Mesodermal cell (in vitro differentiated cells): ENCODE measurements around the gene IGFBP4.

Experiments used
- H3K27ac ChIP-seq: 2 replicates; pipeline ENCODE4 v1.7.0; 2013; ENCODE audit warnings: mild to moderate bottlenecking, low read depth, low read length, moderate library complexity; ENCODE audit not compliant: severe bottlenecking
- H3K36me3 ChIP-seq: 2 replicates; pipeline ENCODE4 v1.7.1; 2013; ENCODE audit warnings: mild to moderate bottlenecking, low read length, moderate library complexity; ENCODE audit not compliant: control insufficient read depth, insufficient read depth
- H3K4me1 ChIP-seq: one replicate; pipeline ENCODE4 v1.7.1; 2013; ENCODE audit warnings: mild to moderate bottlenecking, low read length; ENCODE audit not compliant: insufficient read depth, control insufficient read depth, poor library complexity, severe bottlenecking
- H3K4me3 ChIP-seq: 2 replicates; pipeline ENCODE4 v1.7.0; 2013; ENCODE audit warnings: low read length, control low read depth, mild to moderate bottlenecking; ENCODE audit not compliant: insufficient read depth, poor library complexity, severe bottlenecking; ENCODE audit errors: extremely low read depth
- H3K9me3 ChIP-seq: 2 replicates; pipeline ENCODE4 v1.7.1; 2013; ENCODE audit warnings: mild to moderate bottlenecking, low read length, moderate library complexity; ENCODE audit not compliant: control insufficient read depth
- WGBS, 2 experiments: methylation state at CpG; one replicate each; pipeline ENCODE4 v1.1.5; 2013; ENCODE audit warnings: missing lambda C conversion rate in 2 of 2; ENCODE audit not compliant: insufficient coverage in 2 of 2; 5-methylcytosine and 5-hydroxymethylcytosine counted together

IGFBP4 gene

DNA sequence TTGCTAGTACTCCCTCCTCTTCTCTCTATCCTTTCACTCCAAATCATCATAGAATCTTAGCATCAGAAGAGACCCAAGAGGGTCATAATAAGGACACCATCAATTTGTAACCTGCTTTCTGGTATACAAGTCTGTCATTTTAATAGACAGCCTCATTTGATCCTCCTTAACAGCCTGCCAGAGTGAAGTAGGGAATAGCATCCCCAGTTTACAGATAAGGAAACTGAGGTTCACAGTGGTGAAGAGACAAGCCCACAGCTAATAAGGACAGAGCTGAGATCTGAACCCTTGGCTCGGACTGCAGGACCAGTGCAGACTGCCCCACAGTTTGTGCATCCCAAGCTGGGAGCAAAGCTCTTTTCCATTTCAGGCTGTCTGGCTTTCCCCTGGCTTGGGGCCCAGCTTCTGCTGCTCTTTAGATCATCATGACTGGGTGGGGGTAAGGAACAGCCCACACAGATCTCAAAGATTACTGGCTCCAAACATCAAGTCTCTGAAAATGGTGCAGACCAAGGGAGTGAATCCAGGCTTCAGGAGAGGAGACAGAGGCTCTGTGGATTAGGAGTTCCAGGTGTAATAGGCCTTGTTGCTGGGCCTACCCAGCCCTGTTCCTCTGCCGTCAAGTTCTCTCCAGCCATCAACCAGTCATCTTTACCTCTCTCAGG, 10.3 kb upstream of the IGFBP4 start:
- Histone ChIP-seq H3K9me3 (no peaks in the 10 kb centered on the region), H3K27ac (no peak overlapping the region), H3K4me1 (peaks cover 4% of the 10 kb centered on the region), H3K36me3 (no peaks in the 10 kb centered on the region), H3K4me3 (no peak overlapping the region)
- 78 to 86% methylated on average over 2 of the region's 2 CpGs for WGBS, 2 experiments

GRCh38 chr17:40433551-40434415, 9.5 kb upstream of the IGFBP4 start:
- no peak overlapping the region for H3K27ac ChIP-seq
- 54 to 61% methylated on average over 5 of the region's 6 CpGs for WGBS, 2 experiments
- peaks cover 4% of the 10 kb centered on the region for H3K4me1 ChIP-seq
- no peaks in the 10 kb centered on the region for H3K36me3 ChIP-seq
- no peak overlapping the region for H3K4me3 ChIP-seq
- H3K9me3 ChIP-seq, result no peaks in the 10 kb centered on the region

- Histone ChIP-seq H3K27ac (no peak overlapping the region), H3K4me1 (peaks cover 4% of the 10 kb centered on the region), H3K4me3 (no peak overlapping the region), H3K36me3 (no peaks in the 10 kb centered on the region), H3K9me3 (no peaks in the 10 kb centered on the region)
- WGBS, 2 experiments, result 85 to 94% methylated on average over 4 to 5 of the region's 5 CpGs
These were observed 6.6 kb upstream of the IGFBP4 start for GRCh38 chr17:40436636-40437035.

DNA sequence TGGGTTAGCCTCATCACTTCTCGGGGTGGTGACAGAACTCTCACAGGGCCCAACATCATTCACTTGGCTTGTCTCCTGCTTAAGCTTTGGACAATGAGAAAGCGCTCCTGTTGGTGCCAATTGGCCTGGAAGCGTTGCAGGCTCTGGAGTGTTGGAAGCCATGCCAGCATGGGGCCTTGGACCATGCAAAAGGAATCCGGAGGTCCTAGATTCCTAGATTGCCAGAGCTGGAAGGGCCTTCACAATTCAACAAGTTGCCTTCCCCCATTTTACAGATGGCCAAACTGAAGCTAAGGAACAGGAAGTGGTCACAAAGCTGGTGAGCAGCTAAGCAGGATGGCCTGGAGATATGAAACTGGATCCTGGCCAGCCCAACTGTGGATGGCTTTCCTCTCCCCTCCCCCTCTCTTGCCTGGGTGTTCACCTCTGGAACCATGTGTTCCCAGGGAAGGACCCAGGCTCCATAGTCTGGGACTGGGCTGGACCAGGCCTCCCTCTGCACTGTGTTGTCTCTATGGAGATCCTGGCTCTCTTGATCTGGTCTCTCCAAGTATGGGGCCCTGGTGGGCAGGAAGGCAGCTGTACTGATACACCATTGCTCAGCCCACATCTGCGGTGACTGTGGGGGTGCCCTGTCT, 6.0 kb upstream of the IGFBP4 start:
- 93 to 98% methylated on average over 5 of the region's 5 CpGs for WGBS, 2 experiments
- Histone ChIP-seq H3K9me3 (no peaks in the 10 kb centered on the region), H3K36me3 (no peaks in the 10 kb centered on the region), H3K27ac (no peak overlapping the region), H3K4me1 (peaks cover 4% of the 10 kb centered on the region), H3K4me3 (no peak overlapping the region)

GRCh38 chr17:40440166-40440565, 3.1 kb upstream of the IGFBP4 start:
- H3K27ac ChIP-seq, result no peak overlapping the region
- peaks cover 5% of the 10 kb centered on the region for H3K4me1 ChIP-seq
- WGBS, 2 experiments, result 92 to 95% methylated on average over 4 of the region's 4 CpGs
- H3K9me3 ChIP-seq, result no peaks in the 10 kb centered on the region
- H3K4me3 ChIP-seq, result no peak overlapping the region
- H3K36me3 ChIP-seq, result no peaks in the 10 kb centered on the region

- Histone ChIP-seq H3K9me3 (no peaks in the 10 kb centered on the region), H3K36me3 (peaks cover 18% of the 10 kb centered on the region), H3K27ac (peak overlapping the region; percentile 76), H3K4me1 (peaks cover 12% of the 10 kb centered on the region), H3K4me3 (peak overlapping the region; percentile 76)
- WGBS, 2 experiments, result 29% methylated on average over 27 to 28 of the region's 29 CpGs
These were observed 656 bp upstream of the IGFBP4 start for GRCh38 chr17:40442392-40443195.

DNA sequence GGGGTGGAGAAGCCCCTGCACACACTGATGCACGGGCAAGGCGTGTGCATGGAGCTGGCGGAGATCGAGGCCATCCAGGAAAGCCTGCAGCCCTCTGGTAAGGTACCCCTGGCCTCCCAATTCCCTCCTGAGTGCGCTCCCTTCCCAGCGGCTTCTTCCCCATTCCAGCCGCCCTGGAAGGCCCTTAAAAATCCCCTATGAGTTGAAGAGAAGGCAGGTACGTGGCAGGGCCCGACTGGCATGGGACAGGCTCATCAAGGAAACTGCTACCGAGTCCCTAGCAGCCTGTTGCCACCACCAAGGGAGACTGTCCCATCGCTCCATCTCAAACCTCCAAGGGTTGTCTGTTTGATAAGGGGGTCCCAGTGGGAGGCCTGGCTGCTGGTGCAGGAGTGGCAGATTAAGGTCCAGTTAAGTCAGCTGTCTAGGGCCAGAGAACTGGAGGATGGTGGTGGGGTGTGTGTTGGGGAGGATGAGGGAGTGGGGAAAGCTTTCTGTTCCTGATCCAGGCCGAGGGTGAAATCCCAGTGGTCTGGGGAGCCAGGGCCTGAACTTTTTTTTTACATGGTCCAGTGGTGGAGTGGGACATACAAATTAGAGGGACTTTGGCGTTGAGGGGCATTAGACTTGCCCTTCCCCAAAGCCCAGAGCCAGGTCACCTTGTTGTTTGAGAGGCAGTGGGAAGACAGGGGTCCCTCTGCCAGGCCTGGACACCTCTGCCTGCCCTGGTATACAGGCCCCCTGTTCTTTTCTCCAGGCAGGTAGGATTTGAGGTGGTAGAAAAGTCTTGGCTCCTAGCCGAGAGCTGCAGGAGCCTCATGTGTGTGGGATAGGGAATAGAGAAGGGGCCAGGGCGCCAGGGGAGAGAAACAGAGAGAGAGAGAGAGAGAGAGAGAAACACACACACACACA, 994 bp downstream of the IGFBP4 start:
- Histone ChIP-seq H3K9me3 (no peaks in the 10 kb centered on the region), H3K4me1 (peaks cover 14% of the 10 kb centered on the region), H3K4me3 (peak overlapping the region; percentile 76), H3K36me3 (peaks cover 30% of the 10 kb centered on the region), H3K27ac (peak overlapping the region; percentile 52)
- 6 to 10% methylated on average over 8 to 12 of the region's 15 CpGs for WGBS, 2 experiments

DNA sequence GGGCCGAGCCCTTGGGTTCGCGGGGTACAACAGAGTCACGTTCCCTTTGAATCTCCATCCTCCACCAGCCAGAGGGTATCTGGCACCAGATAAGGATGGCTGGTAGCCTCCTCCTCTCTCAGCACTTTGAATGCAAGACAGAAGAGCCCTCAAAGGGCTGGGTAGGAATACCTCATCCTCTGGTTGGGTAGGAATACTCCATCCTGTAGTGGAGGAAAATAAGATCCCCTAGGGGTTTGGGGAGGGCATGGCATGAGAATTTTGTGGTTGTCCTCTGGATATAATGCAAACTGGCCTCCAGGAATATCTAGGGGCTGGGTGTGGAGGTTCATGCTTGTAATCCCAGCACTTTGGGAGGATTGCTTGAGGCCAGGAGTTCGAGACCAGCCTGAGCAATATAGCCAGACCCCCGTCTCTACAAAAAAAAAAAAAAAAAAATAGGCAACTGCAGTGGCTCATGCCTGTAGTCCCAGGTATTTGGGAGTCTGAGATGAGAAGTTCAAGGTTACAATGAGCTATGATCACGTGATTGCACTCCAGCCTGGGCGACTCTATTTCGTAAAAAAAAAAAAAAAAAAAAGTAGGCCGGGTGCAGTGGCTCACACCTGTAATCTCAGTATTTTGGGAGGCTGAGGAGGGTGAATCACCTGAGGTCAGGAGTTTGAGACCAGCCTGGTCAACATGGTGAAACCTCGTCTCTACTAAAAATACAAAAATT, 2.7 kb downstream of the IGFBP4 start:
- Histone ChIP-seq H3K9me3 (no peaks in the 10 kb centered on the region), H3K4me3 (peak overlapping the region; percentile 76), H3K27ac (no peak overlapping the region), H3K36me3 (peaks cover 41% of the 10 kb centered on the region), H3K4me1 (peaks cover 14% of the 10 kb centered on the region)
- 83 to 92% methylated on average over 3 to 5 of the region's 11 CpGs for WGBS, 2 experiments

DNA sequence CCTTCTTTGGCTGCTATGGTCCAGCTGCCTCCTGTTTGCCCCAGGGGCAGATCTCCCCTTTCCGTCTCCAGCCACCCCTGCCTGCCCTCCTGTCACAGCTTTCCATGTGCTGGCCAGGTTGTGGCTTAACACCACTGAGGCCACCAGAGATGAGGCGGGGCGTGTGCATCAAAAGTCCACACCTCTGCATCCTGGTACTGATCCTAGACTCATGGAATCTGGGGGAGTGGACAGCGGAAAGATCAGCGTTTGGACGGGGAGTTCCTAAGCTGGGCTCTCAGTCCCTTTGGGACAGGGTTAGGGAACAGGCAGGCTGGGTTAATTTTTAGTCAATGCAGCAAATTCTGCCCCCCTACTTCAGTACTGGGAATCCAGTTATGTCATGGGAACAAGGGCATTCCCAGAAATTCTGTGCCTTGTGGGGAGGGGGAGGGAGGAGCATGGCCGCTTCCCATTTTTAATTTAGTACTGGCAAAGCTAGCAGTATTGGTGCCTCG, 3.9 kb downstream of the IGFBP4 start:
- H3K27ac ChIP-seq, result no peak overlapping the region
- H3K4me1 ChIP-seq, result peaks cover 19% of the 10 kb centered on the region
- no peaks in the 10 kb centered on the region for H3K9me3 ChIP-seq
- peaks cover 51% of the 10 kb centered on the region for H3K36me3 ChIP-seq
- 93 to 95% methylated on average over 6 of the region's 8 CpGs for WGBS, 2 experiments
- no peak overlapping the region for H3K4me3 ChIP-seq
